HG03571 (cell line): ENCODE data around the gene HOXA3.

Experiments
- ATAC-seq: cut with Tn5 transposase; IDR thresholded peaks from one replicate; pipeline ENCODE4 v1.9.1; 2021; ENCODE audit not compliant: unreplicated experiment

HOXA3 gene

DNA sequence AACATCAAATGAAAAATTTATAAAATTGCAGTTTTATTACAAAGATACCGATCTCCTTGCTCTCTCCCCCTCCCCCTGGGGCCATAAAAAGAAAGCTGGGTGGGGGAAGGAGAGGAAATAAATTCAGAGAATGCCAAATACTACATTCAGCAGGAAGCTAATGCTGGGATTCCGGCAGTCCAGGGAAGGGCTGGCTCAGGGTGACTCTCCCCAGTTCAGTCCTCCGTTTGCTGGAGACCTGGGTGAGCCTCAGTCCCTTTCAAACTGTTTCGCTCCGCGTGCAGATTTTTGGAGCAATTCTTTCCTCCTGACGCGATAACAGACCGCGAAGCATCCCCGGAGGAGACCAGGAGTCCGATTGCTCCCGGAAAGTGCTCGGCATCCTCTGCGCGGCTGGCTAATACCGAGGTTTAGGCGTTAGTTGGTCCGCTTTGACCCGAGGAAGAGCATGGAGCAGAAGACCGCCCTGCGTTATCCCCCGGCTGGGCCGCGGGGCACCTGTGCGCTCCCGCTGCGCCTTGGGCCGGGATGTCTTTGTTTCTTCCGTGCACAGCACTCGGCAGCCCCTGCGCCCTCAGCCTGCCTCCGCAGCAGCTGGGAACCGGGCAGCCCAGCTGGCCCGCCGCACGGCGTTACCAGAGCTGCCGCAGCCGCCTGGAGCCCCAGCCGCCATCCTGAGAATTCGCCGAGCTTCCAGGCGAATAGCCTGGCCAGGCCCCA is 46.0 kb downstream of the HOXA3 start:
- ATAC-seq = no peak

GRCh38 chr7:27105301-27106031 is 46.9 kb downstream of the HOXA3 start:
- ATAC-seq = no peak

DNA sequence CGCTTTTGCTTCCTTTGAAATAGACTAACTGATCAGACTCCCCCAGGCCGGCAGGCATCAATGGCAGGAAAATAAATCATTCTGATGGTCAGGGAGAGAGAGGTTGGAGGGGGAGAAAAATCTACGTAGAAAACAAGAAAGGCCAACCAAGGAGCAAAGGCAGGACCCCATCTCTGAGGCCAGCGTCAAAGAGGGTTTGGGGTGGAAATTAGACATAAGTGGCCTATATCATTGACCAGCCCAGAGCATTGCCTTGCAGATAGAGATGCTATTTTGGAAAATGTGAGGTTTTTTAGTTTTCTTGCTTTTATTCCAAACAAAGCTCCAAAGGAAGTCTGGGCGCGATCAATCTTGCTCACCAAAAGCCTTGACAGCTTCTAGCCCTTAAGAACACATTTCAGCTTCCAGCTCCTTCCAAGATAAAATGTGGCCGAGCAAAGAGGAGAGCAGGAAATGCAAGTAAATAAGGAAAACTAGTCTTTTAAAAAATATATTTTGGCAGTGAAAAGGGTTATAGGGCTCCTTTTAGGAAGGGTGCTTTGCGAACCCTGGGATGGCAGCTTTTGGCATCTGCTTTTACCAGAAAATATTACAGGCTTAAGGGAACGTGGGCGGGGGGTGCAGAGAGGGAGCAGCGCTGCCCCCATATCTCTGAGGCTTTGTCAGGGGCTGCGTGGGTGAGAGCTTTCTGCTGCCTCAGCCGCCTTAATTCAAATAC is 47.9 kb downstream of the HOXA3 start:
- ATAC-seq = no peak

GRCh38 chr7:27103489-27104226 is 48.7 kb downstream of the HOXA3 start:
- ATAC-seq = no peak

DNA sequence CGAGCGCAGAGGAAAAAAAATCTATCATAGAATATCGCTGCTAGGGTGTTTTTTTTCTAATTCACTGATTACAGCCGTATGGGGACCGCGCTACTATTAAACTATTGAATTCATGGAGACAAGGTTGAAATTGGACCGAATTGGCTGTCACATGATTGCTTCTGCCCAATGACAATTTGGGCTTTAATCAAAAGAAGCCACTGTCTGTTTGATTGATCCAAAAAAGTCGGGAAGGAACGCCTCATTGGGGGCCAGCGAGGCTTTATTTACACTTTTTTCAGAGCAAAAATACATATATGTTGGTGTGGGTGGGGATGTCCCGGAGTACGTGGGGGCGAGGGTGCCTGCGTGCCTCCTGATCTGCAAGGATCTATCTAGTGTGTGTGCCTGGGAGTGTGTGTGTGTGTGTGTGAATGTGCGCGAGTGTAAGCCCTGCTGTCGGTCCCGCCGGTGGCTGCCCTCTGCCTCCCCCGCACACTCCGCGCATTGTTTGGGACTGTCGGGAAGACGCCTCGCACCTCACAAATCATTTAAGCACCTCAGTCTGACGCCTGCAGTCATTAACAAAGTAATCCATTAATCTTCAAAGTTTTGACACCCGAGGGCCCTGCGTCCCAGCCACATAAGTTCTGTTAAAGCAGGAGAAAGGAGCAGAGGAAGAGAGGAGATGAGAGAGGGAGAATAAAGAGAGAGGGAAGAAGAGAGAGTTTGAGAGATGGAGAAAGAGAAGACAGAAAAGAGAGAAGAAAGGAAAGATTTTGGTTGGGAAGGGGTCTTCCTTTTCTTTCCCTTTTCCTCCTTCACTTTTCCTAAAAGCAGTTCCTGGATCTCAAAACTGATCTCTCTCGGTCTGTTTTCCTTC is 49.6 kb downstream of the HOXA3 start, which contains the start of gene HOXA2:
Gene HOXA2 (minus strand): TSS at position 103 of the 862 bp plus-strand sequence. CDS start 183 bp downstream, outside the sequence.
- ATAC-seq = no peak

- ATAC-seq = no peak
These were observed 50.3 kb downstream of the HOXA3 start for GRCh38 chr7:27101957-27102580.

GRCh38 chr7:27101171-27101956 is 51.0 kb downstream of the HOXA3 start:
- ATAC-seq = no peak

GRCh38 chr7:27100694-27101170 is 51.7 kb downstream of the HOXA3 start:
- ATAC-seq = no peak

DNA sequence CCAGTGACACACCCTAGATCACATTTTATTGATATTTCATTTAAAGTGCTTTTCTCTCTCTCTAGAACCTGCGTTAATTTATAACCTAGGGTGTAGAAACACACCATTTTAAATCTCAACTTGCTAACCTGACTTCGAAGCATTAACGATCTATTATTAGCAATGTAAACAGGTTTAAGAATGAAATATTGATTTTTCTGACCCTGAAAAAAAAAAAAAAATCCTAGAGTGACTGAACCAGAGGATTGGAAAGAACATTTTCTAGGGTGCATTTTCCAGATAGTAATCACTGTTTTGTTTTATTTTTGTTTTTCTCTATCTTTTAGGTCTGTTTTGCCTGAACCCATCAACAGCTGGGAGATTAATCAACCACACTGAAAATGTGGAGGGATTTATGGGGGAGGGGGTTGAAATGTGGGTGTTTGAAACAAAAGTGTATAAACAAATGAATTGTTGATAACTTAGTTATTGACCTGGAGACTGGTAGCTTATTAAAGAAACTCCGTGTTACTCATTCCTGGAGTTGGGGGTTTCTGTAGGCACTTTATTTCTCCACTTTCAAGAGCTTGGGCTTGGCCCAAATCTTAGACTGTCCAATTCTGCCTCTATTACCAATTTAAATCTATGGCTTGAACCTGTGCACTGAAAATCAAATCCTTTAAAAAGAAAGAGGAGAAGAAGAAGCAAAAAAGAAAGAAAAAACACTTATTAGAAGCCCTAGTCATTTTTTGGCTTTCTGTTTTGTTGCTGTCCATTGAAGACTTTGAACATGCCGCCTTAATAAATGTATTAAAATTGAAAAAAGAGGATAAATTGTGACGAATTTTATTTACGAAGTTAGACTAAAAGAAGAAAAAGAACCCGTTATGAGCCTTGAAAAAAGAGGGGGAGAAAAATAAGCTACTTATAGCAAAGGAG is 52.7 kb downstream of the HOXA3 start:
- no peak for ATAC-seq

GRCh38 chr7:27098578-27099451 is 53.6 kb downstream of the HOXA3 start:
- no peak for ATAC-seq

DNA sequence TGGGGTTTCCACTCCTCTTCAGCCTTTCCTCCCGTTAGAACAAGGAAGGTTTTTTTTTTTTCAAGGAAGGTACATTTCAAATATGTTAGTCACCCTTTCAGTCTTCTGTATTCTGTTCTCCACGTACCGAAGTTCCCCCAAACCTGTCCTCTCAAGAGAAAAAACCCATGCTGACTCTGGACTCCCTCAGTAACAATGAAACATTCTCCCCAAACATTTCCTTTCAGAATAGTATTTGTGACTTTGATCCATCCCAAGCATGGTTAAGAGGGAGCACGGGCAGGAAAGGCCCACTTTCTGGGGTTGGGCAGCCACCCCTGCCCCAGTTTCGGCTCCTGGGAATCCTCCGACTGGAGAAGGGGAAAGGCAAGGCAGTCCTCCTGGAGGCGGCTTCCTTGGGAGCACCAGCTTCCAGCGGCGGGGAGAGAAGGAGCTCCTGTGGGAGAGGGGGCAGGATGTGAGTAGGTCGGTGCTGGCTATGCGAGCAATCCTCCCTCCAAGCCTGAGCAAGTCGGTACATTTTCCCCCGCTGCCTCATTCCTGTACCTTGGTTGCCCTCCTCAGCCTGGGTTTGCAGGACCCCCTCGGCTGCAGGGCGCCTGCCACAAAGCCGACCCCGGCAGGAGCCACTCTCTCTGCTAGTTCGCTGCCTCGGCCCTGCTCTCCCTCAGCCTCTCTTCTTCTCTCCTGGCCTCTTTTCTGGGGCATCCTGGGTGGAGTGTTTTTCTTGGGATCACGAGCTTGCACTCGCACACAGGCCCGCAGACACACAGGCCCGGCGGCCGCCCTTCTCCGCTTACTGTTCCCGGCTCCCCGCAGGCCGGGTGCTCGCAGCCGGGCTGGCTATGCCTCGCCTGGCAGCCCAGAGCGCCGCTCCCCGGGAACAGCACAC is 54.5 kb downstream of the HOXA3 start:
- ATAC-seq = no peak

- ATAC-seq = no peak
These were observed 55.4 kb downstream of the HOXA3 start for GRCh38 chr7:27096768-27097514.

DNA sequence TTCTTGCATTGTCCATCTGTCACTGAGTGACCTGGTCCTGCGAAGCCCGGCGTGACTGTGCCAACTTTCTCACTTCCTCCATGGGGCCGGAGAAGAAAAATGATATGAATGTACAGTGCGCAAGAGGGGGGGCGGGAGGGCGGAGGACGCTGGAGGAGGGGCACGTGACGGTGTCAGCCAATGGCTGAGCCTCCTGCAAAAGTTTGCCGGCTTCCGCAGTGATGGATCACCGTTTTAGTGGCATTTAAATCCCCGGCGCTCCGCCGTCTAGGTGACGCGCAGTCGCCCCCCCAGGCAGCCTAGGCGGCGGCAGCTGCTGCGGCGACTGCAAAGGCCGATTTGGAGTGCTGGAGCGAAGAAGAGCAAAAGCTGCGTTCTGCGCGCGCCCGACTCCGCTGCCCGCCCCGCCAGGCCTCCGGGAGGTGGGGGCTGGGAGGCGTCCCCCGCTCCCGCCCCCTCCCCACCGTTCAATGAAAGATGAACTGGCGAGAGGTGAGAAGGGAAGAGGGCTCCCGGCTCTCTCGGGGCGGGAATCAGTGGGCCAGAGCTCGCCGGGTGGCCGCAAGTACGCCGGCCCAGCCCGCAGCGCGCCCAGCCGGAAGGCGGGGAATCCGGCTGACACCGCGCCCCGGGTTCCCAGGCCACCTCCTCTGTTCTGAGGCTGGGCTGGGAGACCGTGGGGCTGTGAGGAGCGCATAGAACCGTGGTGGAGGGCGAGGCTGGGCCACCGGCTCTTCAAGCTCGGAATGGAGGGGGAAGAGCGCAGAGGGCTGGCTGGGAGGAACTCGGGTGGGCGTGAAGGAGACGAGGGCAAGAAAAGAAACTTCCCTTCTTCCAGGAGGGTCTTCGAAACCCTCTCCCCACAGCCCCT is 56.3 kb downstream of the HOXA3 start, which contains the start of gene HOXA1:
Gene HOXA1 (minus strand): TSS at position 104 of the 871 bp plus-strand sequence. CDS start 88 bp downstream, at position 16.
- ATAC-seq = peak; percentile 86
